HG03139 (cell line): Measurements from ENCODE around the gene SEC22A.

Experiments
- ATAC-seq: cut with Tn5 transposase; IDR thresholded peaks from one replicate; pipeline ENCODE4 v1.9.1; 2021; ENCODE audit not compliant: unreplicated experiment

The SEC22A gene

GRCh38 chr3:123286308-123287023, 84.7 kb downstream of the SEC22A start:
- ATAC-seq = no peak

GRCh38 chr3:123287051-123287961, 85.6 kb downstream of the SEC22A start:
- no peak for ATAC-seq

- ATAC-seq = no peak
Observed at GRCh38 chr3:123287962-123288302, 86.2 kb downstream of the SEC22A start.

GRCh38 chr3:123289391-123290106, 87.8 kb downstream of the SEC22A start:
- no peak for ATAC-seq

GRCh38 chr3:123290107-123290930, 88.6 kb downstream of the SEC22A start:
- no peak for ATAC-seq

GRCh38 chr3:123290962-123291361, 89.2 kb downstream of the SEC22A start:
- no peak for ATAC-seq

GRCh38 chr3:123291404-123291803, 89.7 kb downstream of the SEC22A start:
- ATAC-seq = no peak

GRCh38 chr3:123292321-123293310, 90.9 kb downstream of the SEC22A start:
- ATAC-seq = no peak

- ATAC-seq = no peak
Observed at GRCh38 chr3:123294296-123294938, 92.7 kb downstream of the SEC22A start.

- ATAC-seq = no peak
Observed at GRCh38 chr3:123295171-123295900, 93.6 kb downstream of the SEC22A start.

- no peak for ATAC-seq
Observed at GRCh38 chr3:123295901-123296250, 94.1 kb downstream of the SEC22A start.

GRCh38 chr3:123296261-123296660, 94.5 kb downstream of the SEC22A start:
- no peak for ATAC-seq

GRCh38 chr3:123296836-123297626, 95.3 kb downstream of the SEC22A start:
- no peak for ATAC-seq

- ATAC-seq = no peak
Observed at GRCh38 chr3:123297627-123297899, 95.8 kb downstream of the SEC22A start.

- ATAC-seq = no peak
Observed at GRCh38 chr3:123298903-123299302, 97.2 kb downstream of the SEC22A start.

GRCh38 chr3:123299581-123299980, 97.8 kb downstream of the SEC22A start:
- no peak for ATAC-seq

GRCh38 chr3:123300056-123300455, 98.3 kb downstream of the SEC22A start:
- ATAC-seq = no peak

GRCh38 chr3:123300583-123300982, 98.8 kb downstream of the SEC22A start:
- ATAC-seq = no peak
